K562 (cell line): Measurements from ENCODE around the gene PLCB4. TPM values are rescaled to one million over a fixed set of nuclear protein-coding genes. Genes with fewer than 3 reads are reported as not detected.

Experiments
- ATAC-seq: fragments of 200-7000 bp; cut with Tn5 transposase; 3 replicates; pipeline ENCODE4 v1.9.1; 2020; ENCODE audit warnings: moderate library complexity
- BruUV-seq: library from RNA; stranded (reverse); fragments of 400-500 nt; replicated peaks from 2 replicates; lab custom pipeline; 2021; lab: Mats Ljungman, UMichigan
- CTCF ChIA-PET: fragments of 300-600 bp; formaldehyde crosslinking; extraction: SDS; loops from one replicate; lab custom pipeline; 2021; ENCODE audit warnings: low intra/inter-chr PET ratio; lab: Yijun Ruan, JAX
- POLR2A ChIA-PET: fragments of 300-600, 350-650 bp; sonication (Branson Sonifier 250); formaldehyde crosslinking; extraction: SDS; loops from one replicate; lab custom pipeline; 2021; ENCODE audit warnings: antibody characterized with exemption, inconsistent platforms; lab: Yijun Ruan, JAX
- DNase-seq, 4 experiments: peaks; one replicate each; pipeline versions ENCODE4 v3.0.0 to v3.0.0-alpha.2; 2011 to 2018; ENCODE audit warnings: low spot score in 3 of 4, mixed read lengths in 3 of 4; ENCODE audit errors: extremely low read depth in 1 of 4
- FAIRE-seq: peaks from 2 replicates; lab custom pipeline; 2011; peaks lifted over from hg19 to GRCh38; lab: Jason Lieb, UNC
- H2AFZ ChIP-seq: 2 replicates; pipeline ENCODE4 v1.6.0; 2011; ENCODE audit warnings: low read depth, low read length, control low read depth, inconsistent platforms
- H3K27ac ChIP-seq: fragments of 200-600 bp; 3 replicates; pipeline ENCODE4 v1.8.0; 2011; ENCODE audit warnings: low read depth, mild to moderate bottlenecking, control low read depth, inconsistent platforms, low read length, moderate library complexity, mixed read lengths; ENCODE audit errors: extremely low read depth
- H3K27me3 ChIP-seq, 2 experiments: fragments of 300-600 bp in 1 of 2; 2 replicates in 1 of 2; 3 replicates in 1 of 2; pipeline versions ENCODE4 v1.6.0 to v1.8.0; 2011; ENCODE audit warnings: inconsistent platforms in 2 of 2, low read length in 2 of 2, mild to moderate bottlenecking in 1 of 2, mixed read lengths in 1 of 2, moderate library complexity in 1 of 2; ENCODE audit not compliant: control insufficient read depth in 2 of 2, insufficient read depth in 2 of 2
- H3K36me3 ChIP-seq: fragments of 300-600 bp; 3 replicates; pipeline ENCODE4 v1.8.0; 2011; ENCODE audit warnings: mild to moderate bottlenecking, low read length, inconsistent platforms; ENCODE audit not compliant: control insufficient read depth, insufficient read depth
- H3K4me1 ChIP-seq, 2 experiments: fragments of 200-600 bp in 1 of 2; replicated peaks in 1 of 2; 2 replicates in 1 of 2; 3 replicates in 1 of 2; pipeline versions ENCODE4 v1.5.1 to v1.8.0; 2011; ENCODE audit warnings: inconsistent platforms in 2 of 2, low read length in 2 of 2, mild to moderate bottlenecking in 1 of 2, mixed read lengths in 1 of 2, moderate library complexity in 1 of 2; ENCODE audit not compliant: control insufficient read depth in 2 of 2, insufficient read depth in 2 of 2
- H3K4me2 ChIP-seq: 2 replicates; pipeline ENCODE4 v1.6.1; 2011; ENCODE audit warnings: low read length, control low read depth, inconsistent platforms, mixed read lengths; ENCODE audit not compliant: insufficient read depth
- H3K4me3 ChIP-seq: fragments of 200-600 bp; sonication (generic), shearing (Covaris generic); 2 replicates; pipeline ENCODE4 v1.5.1; 2016; ENCODE audit warnings: control low read depth, inconsistent platforms
- H3K79me2 ChIP-seq: fragments of 200-600 bp; 3 replicates; pipeline ENCODE4 v1.8.0; 2011; ENCODE audit warnings: low read length, inconsistent platforms; ENCODE audit not compliant: control insufficient read depth, insufficient read depth
- H3K9ac ChIP-seq, 2 experiments: 2 replicates each; pipeline versions ENCODE4 v1.6.0 to v1.6.1; 2011; ENCODE audit warnings: low read depth in 2 of 2, low read length in 2 of 2, control low read depth in 1 of 2, inconsistent platforms in 1 of 2, mild to moderate bottlenecking in 1 of 2, mixed read lengths in 1 of 2; ENCODE audit not compliant: insufficient read depth in 1 of 2
- H3K9me1 ChIP-seq: one replicate; pipeline ENCODE4 v1.6.0; 2011; ENCODE audit warnings: inconsistent platforms, mild to moderate bottlenecking, low read length, moderate library complexity; ENCODE audit not compliant: control insufficient read depth, insufficient read depth
- H3K9me3 ChIP-seq: replicated peaks from 2 replicates; pipeline ENCODE4 v1.5.1; 2011; ENCODE audit warnings: low read depth, low read length, inconsistent platforms; ENCODE audit not compliant: control insufficient read depth, insufficient read depth
- H4K20me1 ChIP-seq: replicated peaks from 2 replicates; pipeline ENCODE4 v1.6.1; 2011; ENCODE audit warnings: low read length, inconsistent platforms, mixed read lengths; ENCODE audit not compliant: control insufficient read depth, insufficient read depth
- FOSL1 ChIP-seq: fragments of 200-800 bp; sonication (Bioruptor generic); conservative IDR thresholded peaks from 2 replicates; pipeline ENCODE4 v1.6.1; 2016; ENCODE audit warnings: missing genetic modification characterization, missing compliant biosample characterization
- PML ChIP-seq: IDR thresholded peaks from 2 replicates; pipeline ENCODE4 v1.6.1; 2012; ENCODE audit warnings: low read length, inconsistent platforms
- ZNF431 ChIP-seq: sonication (generic); formaldehyde crosslinking; IDR thresholded peaks from 2 replicates; pipeline ENCODE4 v1.8.0; 2022; ENCODE audit warnings: mild to moderate bottlenecking, missing genetic modification reagents
- WGBS: fragments of 100-300 bp; shearing (Covaris generic); methylation state at CpG from one replicate; pipeline ENCODE4 v1.1.6; 2016; ENCODE audit warnings: low coverage, mixed read lengths; ENCODE audit not compliant: insufficient coverage; ENCODE audit errors: missing lambda C conversion rate; 5-methylcytosine and 5-hydroxymethylcytosine counted together
- in situ Hi-C: fragments of 300-500 bp; cut with MboI; formaldehyde crosslinking; loops from 4 replicates; pipeline ENCODE4 v1.15.0; 2018; ENCODE audit warnings: inconsistent platforms, mixed read lengths
- intact Hi-C: fragments of 100-400 bp; cut with micrococcal nuclease; formaldehyde crosslinking; loops from 2 replicates; pipeline ENCODE4 v1.14.2; 2022
- polyA plus RNA-seq, 8 experiments: library from polyadenylated mRNA; depleted of rRNA in 4 of 8; stranded (reverse) in 5 of 8; unstranded in 3 of 8; fragments of >200 nt; fragmentation: Nextera tagmentation in 2 of 8; fragmentation: Illumina TruSeq in 1 of 8; extraction: Ambion mirVana in 2 of 8; extraction: Trizol in 1 of 8; gene quantifications; 2 replicates each; pipeline versions ENCODE4 v1.2.1 to v1.2.3, GENCODE V29; 2011 to 2014; ENCODE audit warnings: inconsistent platforms in 1 of 8, missing spikeins in 1 of 8
- total RNA-seq, 7 experiments: library from RNA; depleted of rRNA in 6 of 7; stranded (reverse); fragments of >200 nt in 6 of 7; fragmentation: Illumina TruSeq in 2 of 7; extraction: Trizol in 2 of 7; gene quantifications; 2 replicates each; pipeline versions ENCODE4 v1.2.1 to v1.2.3, GENCODE V29; 2011 to 2021; ENCODE audit warnings: low replicate concordance in 1 of 7
- TF ChIP-seq, protein P1 (sequence below): fragments of 450-650 bp; IDR thresholded peaks from 2 replicates; pipeline ENCODE4 v1.6.1; 2016; ENCODE audit warnings: low read depth, mild to moderate bottlenecking, moderate library complexity
- TF ChIP-seq, protein P2 (sequence below): sonication (generic); formaldehyde crosslinking; IDR thresholded peaks from 2 replicates; pipeline ENCODE4 v1.8.1; 2023; ENCODE audit warnings: mild to moderate bottlenecking, missing genetic modification reagents
- TF ChIP-seq, protein P3 (sequence below): fragments of 200-800 bp; sonication (Bioruptor generic); IDR thresholded peaks from 2 replicates; pipeline ENCODE4 v1.6.1; 2016; ENCODE audit warnings: missing genetic modification characterization, missing compliant biosample characterization

PLCB4 gene
- total and polyA plus RNA-seq, 9 of the 15 experiments (the other 6 are each of a cell fraction or from before 2014, with no cell fraction given): 0.20 to 2.9 (median 0.52) TPM

DNA sequence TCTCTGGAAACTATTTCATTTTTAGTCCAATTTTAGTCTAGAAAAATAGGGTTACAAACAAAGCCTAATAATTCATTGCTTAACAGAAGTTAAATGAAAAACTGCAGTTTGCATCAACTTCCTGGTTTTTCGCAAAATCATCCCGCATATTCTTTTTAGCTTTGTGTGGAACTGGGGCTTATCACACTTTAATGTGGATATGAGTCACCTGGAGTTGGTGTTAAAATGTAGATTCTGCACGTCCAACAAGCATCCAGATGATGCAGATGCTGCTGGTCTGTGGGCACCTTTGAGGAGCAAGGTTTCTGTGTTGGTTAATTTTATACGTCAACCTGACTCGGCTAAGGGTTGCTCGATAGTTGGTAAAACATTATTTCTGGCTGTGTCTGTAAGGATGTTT lies 126.1 kb downstream of the PLCB4 start:
- no TSS peak for BruUV-seq

DNA sequence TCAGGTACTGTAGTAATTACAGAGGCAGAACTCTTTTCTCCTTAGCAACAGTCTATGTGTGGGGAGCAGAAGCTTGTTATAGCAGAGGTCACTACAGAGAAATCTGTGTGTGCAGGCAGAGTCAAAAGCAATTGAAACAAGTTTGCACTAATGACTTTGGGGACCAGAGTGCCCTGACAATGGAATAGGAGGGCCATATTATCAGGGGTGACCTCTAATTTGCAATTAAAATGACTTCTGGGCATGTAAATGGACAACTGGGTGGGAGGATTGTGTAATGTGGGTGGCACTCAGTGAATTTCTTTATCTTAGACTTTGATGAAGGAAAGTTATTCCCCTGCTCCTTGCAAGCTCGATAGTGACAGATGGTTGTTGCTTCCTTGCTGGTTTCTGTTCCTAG lies 127.2 kb downstream of the PLCB4 start:
- WGBS: 9% methylated on average over 1 of the region's 1 CpG
- CTCF ChIA-PET: no interaction called here

More for the DNA sequence above, 126.1 kb downstream of the PLCB4 start:
- Histone ChIP-seq H2AFZ (no peak overlapping the region), H3K4me2 (no peak overlapping the region), H3K9me1 (no peaks in the 10 kb centered on the region), H3K27me3 (no peaks in the 10 kb centered on the region), H3K9me3 (no peaks in the 10 kb centered on the region), H3K36me3 (no peaks in the 10 kb centered on the region), H3K27ac (no peak overlapping the region), H3K9ac (no peak overlapping the region), H3K4me3 (no peak overlapping the region), H3K79me2 (no peaks in the 10 kb centered on the region), H4K20me1 (no peaks in the 10 kb centered on the region), H3K4me1 (no peaks in the 10 kb centered on the region; a peak in 1 of 5 replicates)
- FAIRE-seq: no peak
- ATAC-seq: no peak
- ChIA-PET CTCF (no interaction called here), POLR2A (no interaction called here)
- intact Hi-C loops (no loop called here), in situ Hi-C loops (no loop called here)
- no peak for DNase-seq
- TF ChIP-seq FOSL1 (tag): peak; percentile 46; the same call in 1 of the 2 replicates
- TF ChIP-seq, protein P1, sequence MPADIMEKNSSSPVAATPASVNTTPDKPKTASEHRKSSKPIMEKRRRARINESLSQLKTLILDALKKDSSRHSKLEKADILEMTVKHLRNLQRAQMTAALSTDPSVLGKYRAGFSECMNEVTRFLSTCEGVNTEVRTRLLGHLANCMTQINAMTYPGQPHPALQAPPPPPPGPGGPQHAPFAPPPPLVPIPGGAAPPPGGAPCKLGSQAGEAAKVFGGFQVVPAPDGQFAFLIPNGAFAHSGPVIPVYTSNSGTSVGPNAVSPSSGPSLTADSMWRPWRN: no peak
- WGBS: 26% methylated on average over 6 of the region's 6 CpGs

More for the DNA sequence above, 127.2 kb downstream of the PLCB4 start:
- DNase-seq (no peak), FAIRE-seq (no peak), ATAC-seq (no peak)
- POLR2A ChIA-PET: no interaction called here
- in situ Hi-C loops (no loop called here), intact Hi-C loops (no loop called here)
- Histone ChIP-seq H3K4me2 (no peak overlapping the region), H3K4me3 (no peak overlapping the region), H3K9ac (no peak overlapping the region), H3K27ac (no peak overlapping the region), H3K27me3 (no peaks in the 10 kb centered on the region), H3K36me3 (no peaks in the 10 kb centered on the region), H4K20me1 (no peaks in the 10 kb centered on the region), H3K4me1 (no peaks in the 10 kb centered on the region; a peak in 2 of 5 replicates), H3K9me3 (no peaks in the 10 kb centered on the region), H3K9me1 (no peaks in the 10 kb centered on the region), H3K79me2 (no peaks in the 10 kb centered on the region), H2AFZ (no peak overlapping the region)
- TF ChIP-seq ZNF431 (CRISPR knock-in tag): no peak
- TF ChIP-seq, protein P2, sequence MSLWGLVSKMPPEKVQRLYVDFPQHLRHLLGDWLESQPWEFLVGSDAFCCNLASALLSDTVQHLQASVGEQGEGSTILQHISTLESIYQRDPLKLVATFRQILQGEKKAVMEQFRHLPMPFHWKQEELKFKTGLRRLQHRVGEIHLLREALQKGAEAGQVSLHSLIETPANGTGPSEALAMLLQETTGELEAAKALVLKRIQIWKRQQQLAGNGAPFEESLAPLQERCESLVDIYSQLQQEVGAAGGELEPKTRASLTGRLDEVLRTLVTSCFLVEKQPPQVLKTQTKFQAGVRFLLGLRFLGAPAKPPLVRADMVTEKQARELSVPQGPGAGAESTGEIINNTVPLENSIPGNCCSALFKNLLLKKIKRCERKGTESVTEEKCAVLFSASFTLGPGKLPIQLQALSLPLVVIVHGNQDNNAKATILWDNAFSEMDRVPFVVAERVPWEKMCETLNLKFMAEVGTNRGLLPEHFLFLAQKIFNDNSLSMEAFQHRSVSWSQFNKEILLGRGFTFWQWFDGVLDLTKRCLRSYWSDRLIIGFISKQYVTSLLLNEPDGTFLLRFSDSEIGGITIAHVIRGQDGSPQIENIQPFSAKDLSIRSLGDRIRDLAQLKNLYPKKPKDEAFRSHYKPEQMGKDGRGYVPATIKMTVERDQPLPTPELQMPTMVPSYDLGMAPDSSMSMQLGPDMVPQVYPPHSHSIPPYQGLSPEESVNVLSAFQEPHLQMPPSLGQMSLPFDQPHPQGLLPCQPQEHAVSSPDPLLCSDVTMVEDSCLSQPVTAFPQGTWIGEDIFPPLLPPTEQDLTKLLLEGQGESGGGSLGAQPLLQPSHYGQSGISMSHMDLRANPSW (CRISPR knock-in tag): no peak
- TF ChIP-seq, protein P3, sequence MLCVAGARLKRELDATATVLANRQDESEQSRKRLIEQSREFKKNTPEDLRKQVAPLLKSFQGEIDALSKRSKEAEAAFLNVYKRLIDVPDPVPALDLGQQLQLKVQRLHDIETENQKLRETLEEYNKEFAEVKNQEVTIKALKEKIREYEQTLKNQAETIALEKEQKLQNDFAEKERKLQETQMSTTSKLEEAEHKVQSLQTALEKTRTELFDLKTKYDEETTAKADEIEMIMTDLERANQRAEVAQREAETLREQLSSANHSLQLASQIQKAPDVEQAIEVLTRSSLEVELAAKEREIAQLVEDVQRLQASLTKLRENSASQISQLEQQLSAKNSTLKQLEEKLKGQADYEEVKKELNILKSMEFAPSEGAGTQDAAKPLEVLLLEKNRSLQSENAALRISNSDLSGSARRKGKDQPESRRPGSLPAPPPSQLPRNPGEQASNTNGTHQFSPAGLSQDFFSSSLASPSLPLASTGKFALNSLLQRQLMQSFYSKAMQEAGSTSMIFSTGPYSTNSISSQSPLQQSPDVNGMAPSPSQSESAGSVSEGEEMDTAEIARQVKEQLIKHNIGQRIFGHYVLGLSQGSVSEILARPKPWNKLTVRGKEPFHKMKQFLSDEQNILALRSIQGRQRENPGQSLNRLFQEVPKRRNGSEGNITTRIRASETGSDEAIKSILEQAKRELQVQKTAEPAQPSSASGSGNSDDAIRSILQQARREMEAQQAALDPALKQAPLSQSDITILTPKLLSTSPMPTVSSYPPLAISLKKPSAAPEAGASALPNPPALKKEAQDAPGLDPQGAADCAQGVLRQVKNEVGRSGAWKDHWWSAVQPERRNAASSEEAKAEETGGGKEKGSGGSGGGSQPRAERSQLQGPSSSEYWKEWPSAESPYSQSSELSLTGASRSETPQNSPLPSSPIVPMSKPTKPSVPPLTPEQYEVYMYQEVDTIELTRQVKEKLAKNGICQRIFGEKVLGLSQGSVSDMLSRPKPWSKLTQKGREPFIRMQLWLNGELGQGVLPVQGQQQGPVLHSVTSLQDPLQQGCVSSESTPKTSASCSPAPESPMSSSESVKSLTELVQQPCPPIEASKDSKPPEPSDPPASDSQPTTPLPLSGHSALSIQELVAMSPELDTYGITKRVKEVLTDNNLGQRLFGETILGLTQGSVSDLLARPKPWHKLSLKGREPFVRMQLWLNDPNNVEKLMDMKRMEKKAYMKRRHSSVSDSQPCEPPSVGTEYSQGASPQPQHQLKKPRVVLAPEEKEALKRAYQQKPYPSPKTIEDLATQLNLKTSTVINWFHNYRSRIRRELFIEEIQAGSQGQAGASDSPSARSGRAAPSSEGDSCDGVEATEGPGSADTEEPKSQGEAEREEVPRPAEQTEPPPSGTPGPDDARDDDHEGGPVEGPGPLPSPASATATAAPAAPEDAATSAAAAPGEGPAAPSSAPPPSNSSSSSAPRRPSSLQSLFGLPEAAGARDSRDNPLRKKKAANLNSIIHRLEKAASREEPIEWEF (CRISPR knock-in tag): no peak
- TF ChIP-seq PML: no peak
- no TSS peak for BruUV-seq
